ENCODE results near the gene HSPB9. TPM values are rescaled to one million over a fixed set of nuclear protein-coding genes. Genes with fewer than 3 reads are reported as not detected.
A peak's percentile ranks its signal among the peaks of the same experiment; 100 is the strongest.
"Not testable (repeated sequence)": the region's sequence is repeated elsewhere in the genome, so short reads cannot be mapped to it uniquely, and the experiment has no call there.

The HSPB9 gene
- total RNA-seq, 1 donor from 2014 or later = 0.65 TPM

DNA sequence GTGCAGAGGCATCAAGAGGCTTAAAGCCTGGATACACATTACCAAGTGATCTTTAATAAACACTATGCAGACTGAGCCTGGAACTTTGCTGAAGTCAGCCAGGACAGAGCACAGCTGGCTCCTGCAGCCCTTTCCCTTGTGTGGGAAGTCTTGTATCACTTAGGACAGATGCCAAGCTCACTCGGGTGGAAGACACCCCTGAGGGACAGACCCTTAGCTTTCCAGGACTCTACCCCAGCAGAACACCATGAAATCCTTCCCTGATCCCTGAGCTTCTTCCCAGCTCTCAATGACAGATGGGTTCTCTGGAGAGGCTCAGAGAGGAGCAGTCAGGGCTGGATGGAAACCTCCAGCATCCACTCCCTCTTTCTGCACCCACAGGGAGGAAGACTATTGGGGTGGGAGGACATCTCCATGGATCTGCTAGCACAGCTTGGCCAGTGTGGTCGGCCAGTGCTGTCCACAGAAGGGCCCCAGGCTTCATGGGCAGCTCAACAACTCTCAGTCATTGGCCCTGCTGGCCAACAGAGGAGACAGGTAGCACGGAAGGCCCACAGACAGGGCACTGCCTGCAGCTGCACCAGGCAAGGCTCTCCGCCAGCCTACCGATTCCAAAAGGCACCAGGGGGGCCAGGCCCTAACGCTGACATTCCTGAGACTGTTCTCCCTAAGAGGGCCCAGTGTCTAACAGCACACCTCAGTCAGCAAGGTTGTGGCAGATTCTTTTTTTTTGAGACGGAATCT, 16.3 kb downstream of the HSPB9 start:
- Histone ChIP-seq H3K9me3 (ENCODE audit: low read depth) (no peaks in the 10 kb centered on the region), H3F3A (ENCODE audit: low read depth) (peaks cover 7% of the 10 kb centered on the region), H3K27me3 (no peaks in the 10 kb centered on the region), H3K9ac (no peak overlapping the region), H3K27ac (no peak overlapping the region), H3K4me2 (no peak overlapping the region), H4K20me1 (ENCODE audit: low read depth) (peaks cover 75% of the 10 kb centered on the region), H3K79me2 (ENCODE audit: low read depth) (peaks cover 75% of the 10 kb centered on the region), H3K4me3 (no peak overlapping the region), H2AFZ (replicated peaks) (no peak overlapping the region), H3K36me3 (no peaks in the 10 kb centered on the region), H3K4me1 (peaks cover 11% of the 10 kb centered on the region)
- no peak for DNase-seq (ENCODE audit: low spot score)
- Mint-ChIP-seq H3K9me3 (no peaks in the 10 kb centered on the region), H3K4me1 (peaks cover 8% of the 10 kb centered on the region), H3K27ac (no peak overlapping the region), H3K27me3 (ENCODE audit: insufficient read depth, low read depth) (peaks cover 2% of the 10 kb centered on the region), H3K36me3 (peaks cover 5% of the 10 kb centered on the region), H3K4me3 (no peak overlapping the region)
- TF ChIP-seq, protein P1, sequence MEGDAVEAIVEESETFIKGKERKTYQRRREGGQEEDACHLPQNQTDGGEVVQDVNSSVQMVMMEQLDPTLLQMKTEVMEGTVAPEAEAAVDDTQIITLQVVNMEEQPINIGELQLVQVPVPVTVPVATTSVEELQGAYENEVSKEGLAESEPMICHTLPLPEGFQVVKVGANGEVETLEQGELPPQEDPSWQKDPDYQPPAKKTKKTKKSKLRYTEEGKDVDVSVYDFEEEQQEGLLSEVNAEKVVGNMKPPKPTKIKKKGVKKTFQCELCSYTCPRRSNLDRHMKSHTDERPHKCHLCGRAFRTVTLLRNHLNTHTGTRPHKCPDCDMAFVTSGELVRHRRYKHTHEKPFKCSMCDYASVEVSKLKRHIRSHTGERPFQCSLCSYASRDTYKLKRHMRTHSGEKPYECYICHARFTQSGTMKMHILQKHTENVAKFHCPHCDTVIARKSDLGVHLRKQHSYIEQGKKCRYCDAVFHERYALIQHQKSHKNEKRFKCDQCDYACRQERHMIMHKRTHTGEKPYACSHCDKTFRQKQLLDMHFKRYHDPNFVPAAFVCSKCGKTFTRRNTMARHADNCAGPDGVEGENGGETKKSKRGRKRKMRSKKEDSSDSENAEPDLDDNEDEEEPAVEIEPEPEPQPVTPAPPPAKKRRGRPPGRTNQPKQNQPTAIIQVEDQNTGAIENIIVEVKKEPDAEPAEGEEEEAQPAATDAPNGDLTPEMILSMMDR (IDR thresholded peaks at IDR 0.05) = no peak
- TF ChIP-seq EZH2phosphoT487 (IDR thresholded peaks at IDR 0.05) = no peak
- no peak for TF ChIP-seq EZH2 (IDR thresholded peaks at IDR 0.05)

DNA sequence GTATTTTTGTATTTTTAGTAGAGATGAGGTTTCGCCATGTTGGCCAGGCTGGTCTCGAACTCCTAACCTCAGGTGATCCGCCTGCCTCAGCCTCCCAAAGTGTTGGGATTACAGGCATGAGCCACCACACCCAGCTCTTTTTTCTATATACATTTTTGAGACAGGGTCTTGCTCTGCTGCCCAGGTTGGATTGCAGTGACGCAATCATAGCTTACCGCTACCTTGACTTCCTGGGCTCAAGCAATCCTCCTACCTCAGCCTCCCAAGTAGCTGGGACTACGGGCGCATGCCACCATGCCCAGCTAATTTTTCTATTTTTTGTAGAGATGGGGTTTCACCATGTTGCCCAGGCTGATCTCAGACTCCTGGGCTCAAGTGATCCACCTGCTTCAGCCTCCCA, 18.1 kb downstream of the HSPB9 start:
- H3K9me3 ChIP-seq (ENCODE audit: low read depth); H3F3A ChIP-seq (ENCODE audit: low read depth); H3K4me1 Mint-ChIP-seq; H3K9ac ChIP-seq; H3K36me3 Mint-ChIP-seq; H3K36me3 ChIP-seq; H3K27ac ChIP-seq; H3K4me2 ChIP-seq; H3K4me3 Mint-ChIP-seq; H3K9me3 Mint-ChIP-seq; H3K27me3 Mint-ChIP-seq (ENCODE audit: insufficient read depth, low read depth); H2AFZ ChIP-seq (replicated peaks); H3K27ac Mint-ChIP-seq; DNase-seq (ENCODE audit: low spot score); H3K4me3 ChIP-seq; H3K27me3 ChIP-seq: not testable (repeated sequence)
- Histone ChIP-seq H3K79me2 (ENCODE audit: low read depth) (peaks cover 81% of the 10 kb centered on the region), H4K20me1 (ENCODE audit: low read depth) (peaks cover 75% of the 10 kb centered on the region), H3K4me1 (peaks cover 11% of the 10 kb centered on the region)

DNA sequence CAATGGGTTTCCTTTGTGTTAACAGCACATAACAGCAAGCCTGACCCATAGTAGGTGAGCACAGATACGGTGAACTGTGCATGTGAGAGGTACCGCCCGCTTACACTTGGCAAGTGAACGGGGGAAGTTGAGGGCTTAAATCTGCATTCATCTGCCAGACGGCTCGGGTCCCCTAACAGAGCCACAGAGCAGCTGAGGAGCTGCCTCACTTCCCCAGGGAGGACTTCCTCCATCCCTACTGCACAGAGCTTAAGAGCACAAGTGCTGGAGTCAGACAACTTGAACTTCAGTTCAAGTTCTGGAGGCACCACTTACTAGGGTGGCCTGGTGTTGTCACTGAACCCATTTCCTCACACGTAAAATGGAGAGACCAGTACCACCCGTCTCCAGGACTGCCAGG, 18.8 kb downstream of the HSPB9 start:
- Histone ChIP-seq H3K36me3 (no peaks in the 10 kb centered on the region), H3K4me3 (no peak overlapping the region), H3K9ac (no peak overlapping the region), H4K20me1 (ENCODE audit: low read depth) (peaks cover 68% of the 10 kb centered on the region), H3K27me3 (no peaks in the 10 kb centered on the region), H3K4me2 (no peak overlapping the region), H2AFZ (replicated peaks) (no peak overlapping the region), H3K9me3 (ENCODE audit: low read depth) (no peaks in the 10 kb centered on the region), H3K79me2 (ENCODE audit: low read depth) (peaks cover 76% of the 10 kb centered on the region), H3K27ac (no peak overlapping the region), H3K4me1 (peaks cover 11% of the 10 kb centered on the region), H3F3A (ENCODE audit: low read depth) (peaks cover 7% of the 10 kb centered on the region)
- Mint-ChIP-seq H3K27me3 (ENCODE audit: insufficient read depth, low read depth) (peaks cover 2% of the 10 kb centered on the region), H3K4me3 (no peak overlapping the region), H3K36me3 (peaks cover 3% of the 10 kb centered on the region), H3K9me3 (no peaks in the 10 kb centered on the region), H3K4me1 (peaks cover 8% of the 10 kb centered on the region), H3K27ac (no peak overlapping the region)
- DNase-seq (ENCODE audit: low spot score) = no peak
- TF ChIP-seq, protein P1 (IDR thresholded peaks at IDR 0.05) = no peak
- no peak for TF ChIP-seq EZH2phosphoT487 (IDR thresholded peaks at IDR 0.05)
- no peak for TF ChIP-seq EZH2 (IDR thresholded peaks at IDR 0.05)

DNA sequence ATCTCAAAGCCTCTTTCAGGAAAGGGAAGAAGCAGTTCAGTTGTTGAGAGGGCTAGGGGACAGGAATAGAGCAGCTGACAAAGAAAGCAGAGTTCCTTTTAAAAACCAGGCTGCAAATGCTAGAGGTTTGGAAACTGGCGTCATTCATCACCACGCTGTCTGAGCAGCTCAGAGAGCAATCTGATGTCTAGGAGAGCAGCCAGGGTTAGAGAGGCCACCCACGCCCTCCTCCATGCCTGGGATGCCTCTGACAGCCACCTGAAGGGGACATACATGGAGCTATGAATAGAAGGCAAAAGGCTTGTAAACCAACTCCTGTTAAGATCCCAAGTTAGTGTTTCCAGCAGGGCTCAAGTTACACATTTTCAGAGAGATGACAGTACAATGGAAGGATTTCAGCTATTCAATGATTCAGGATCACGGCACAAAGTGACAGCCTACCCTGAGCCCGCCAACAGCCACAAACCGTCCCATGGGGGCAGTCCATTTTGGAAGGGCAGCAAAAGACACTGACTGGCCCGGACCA, 19.8 kb downstream of the HSPB9 start:
- Histone ChIP-seq H3K36me3 (no peaks in the 10 kb centered on the region), H2AFZ (replicated peaks) (no peak overlapping the region), H3K4me3 (no peak overlapping the region), H3K4me1 (peaks cover 11% of the 10 kb centered on the region), H3K9ac (no peak overlapping the region), H3K27me3 (no peaks in the 10 kb centered on the region), H3F3A (ENCODE audit: low read depth) (peaks cover 7% of the 10 kb centered on the region), H3K79me2 (ENCODE audit: low read depth) (peaks cover 70% of the 10 kb centered on the region), H3K27ac (peak overlapping the region; percentile 81), H3K4me2 (peak overlapping the region; percentile 30), H3K9me3 (ENCODE audit: low read depth) (no peaks in the 10 kb centered on the region), H4K20me1 (ENCODE audit: low read depth) (peaks cover 62% of the 10 kb centered on the region)
- TF ChIP-seq EZH2 (IDR thresholded peaks at IDR 0.05) = no peak
- TF ChIP-seq, protein P1 (IDR thresholded peaks at IDR 0.05) = no peak
- no peak for TF ChIP-seq EZH2phosphoT487 (IDR thresholded peaks at IDR 0.05)
- Mint-ChIP-seq H3K4me3 (peak overlapping the region; percentile 25), H3K27ac (peak overlapping the region; percentile 43), H3K9me3 (no peaks in the 10 kb centered on the region), H3K27me3 (ENCODE audit: insufficient read depth, low read depth) (peaks cover 4% of the 10 kb centered on the region), H3K36me3 (peaks cover 3% of the 10 kb centered on the region), H3K4me1 (peaks cover 8% of the 10 kb centered on the region)
- DNase-seq (ENCODE audit: low spot score) = peak; percentile 48

DNA sequence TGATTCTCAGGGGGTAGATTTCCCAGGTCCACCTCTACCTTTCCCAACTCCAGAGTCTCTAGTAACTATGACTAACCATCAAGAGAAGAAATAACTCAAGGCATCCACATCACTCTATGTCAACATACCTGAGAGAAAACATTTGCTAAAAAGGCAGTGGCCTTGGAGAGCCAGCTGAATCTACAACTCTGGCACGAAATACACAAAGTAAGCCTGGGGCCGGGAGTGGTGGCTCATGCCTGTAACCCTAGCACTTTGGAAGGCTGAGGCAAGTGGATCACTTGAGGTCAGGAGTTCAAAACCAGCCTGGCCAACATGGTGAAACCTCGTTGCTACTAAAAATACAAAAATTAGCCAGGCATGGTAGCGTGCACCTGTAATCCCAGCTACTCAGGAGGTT, 20.5 kb downstream of the HSPB9 start:
- H3K9ac ChIP-seq; H3K4me3 Mint-ChIP-seq; H3F3A ChIP-seq (ENCODE audit: low read depth); H3K4me1 Mint-ChIP-seq; H3K27me3 ChIP-seq; H3K4me3 ChIP-seq; H3K27ac ChIP-seq; H3K9me3 ChIP-seq (ENCODE audit: low read depth); H3K36me3 ChIP-seq; H3K27me3 Mint-ChIP-seq (ENCODE audit: insufficient read depth, low read depth); H3K36me3 Mint-ChIP-seq; H3K4me2 ChIP-seq; H3K9me3 Mint-ChIP-seq; DNase-seq (ENCODE audit: low spot score); H3K27ac Mint-ChIP-seq; H2AFZ ChIP-seq (replicated peaks): not testable (repeated sequence)
- peaks cover 11% of the 10 kb centered on the region for H3K4me1 ChIP-seq
- peaks cover 64% of the 10 kb centered on the region for H3K79me2 ChIP-seq (ENCODE audit: low read depth)
- peaks cover 60% of the 10 kb centered on the region for H4K20me1 ChIP-seq (ENCODE audit: low read depth)
